Activated T-cell treated with anti-CD3 and anti-CD28 coated beads for 24 hours (primary cell): ENCODE results near the gene HES2.
"Not testable (repeated sequence)": the region's sequence is repeated elsewhere in the genome, so short reads cannot be mapped to it uniquely, and the experiment has no call there.

ENCODE experiments used
- DNase-seq: peaks from one replicate; pipeline ENCODE4 v3.0.0-alpha.2; 2020; ENCODE audit warnings: low read depth

Gene HES2

DNA sequence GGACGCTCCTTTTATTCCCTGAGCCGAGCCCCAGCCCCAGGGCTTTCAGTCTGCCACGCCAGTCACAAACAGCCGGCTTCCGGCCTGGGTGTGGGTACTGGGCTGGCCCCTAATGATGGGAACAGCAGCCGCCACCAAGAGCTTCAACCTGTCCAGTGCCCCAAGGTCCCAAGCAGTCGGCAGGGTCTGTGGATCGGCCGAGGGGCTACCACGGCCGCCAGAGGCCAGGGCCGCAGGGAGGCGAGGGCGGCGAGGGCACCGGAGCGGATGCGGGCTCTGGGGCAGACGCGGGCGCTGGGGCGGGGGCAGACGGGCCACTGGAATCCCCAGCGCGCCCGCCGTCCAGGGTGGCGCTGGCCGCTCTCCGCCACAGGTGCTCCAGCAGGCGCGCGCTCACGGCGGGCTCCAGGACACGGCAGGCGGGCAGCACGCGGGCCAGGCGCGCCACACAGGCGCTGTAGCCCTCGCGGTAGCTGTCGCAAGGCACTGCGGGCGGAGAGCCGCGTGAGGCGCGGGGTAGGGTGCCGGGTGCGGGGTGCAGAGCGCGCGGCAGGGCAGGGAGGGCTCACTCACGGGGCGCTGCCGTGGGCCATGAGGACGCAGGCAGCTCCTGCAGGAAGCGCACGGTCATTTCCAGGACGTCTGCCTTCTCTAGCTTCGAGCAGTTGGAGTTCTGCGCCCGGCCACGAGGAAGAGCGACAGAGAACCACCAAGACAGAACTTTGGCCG is 887 bp downstream of the HES2 start:
- no peak for DNase-seq

DNA sequence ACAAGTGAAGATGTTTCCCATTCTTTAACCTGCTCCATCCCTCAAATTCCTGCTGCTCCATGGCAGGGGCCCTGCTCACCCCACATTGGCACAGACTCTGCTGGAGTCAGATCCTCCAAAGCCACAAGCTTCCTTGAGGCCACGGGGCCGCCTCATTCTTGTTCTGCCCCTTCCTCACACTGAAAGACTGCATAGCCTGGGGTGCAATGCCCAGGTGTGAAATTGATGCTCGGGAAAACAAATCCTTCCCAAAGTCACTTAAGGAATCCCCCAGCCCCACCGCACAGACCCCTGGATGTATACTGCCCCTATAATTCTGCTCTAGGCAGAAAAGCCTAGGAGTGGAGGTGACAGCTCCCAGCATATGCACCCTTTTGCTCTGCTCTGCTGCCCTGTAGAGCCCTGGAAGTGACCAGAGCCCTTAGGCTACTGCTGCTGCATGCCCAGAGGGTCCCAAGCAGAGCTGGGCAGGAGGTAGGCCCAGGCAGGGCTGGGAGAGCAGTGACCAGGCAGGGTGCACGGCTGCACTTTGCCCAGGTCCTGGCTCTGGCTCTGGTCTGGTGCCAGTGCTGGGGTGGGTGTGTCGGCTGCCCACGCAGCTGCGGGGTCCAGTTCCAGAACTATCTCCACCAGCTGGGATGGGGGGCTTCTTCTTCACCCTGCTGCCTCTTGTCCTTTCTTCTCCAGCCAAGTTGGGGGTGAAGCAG is 1.6 kb downstream of the HES2 start:
- DNase-seq, result no peak

DNA sequence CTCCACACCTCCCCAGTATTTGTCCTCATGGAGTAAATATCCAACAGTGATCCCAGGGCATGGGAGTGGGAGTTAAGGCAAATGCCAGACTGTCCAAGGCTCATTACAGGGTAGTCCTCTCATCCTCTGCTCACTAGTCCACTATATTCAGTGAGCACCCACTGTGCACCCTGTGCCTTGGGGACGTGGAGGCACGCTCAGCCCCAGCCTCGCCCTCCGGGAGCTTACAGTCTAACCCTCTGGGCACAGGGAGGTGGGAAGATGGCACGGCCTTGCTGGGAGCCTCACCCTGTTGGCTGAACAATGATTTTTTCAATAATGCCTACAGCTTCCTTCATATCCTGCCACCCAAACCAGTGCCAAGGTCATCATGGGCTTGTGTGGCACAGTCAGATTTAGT is 2.8 kb downstream of the HES2 start:
- no peak for DNase-seq

DNA sequence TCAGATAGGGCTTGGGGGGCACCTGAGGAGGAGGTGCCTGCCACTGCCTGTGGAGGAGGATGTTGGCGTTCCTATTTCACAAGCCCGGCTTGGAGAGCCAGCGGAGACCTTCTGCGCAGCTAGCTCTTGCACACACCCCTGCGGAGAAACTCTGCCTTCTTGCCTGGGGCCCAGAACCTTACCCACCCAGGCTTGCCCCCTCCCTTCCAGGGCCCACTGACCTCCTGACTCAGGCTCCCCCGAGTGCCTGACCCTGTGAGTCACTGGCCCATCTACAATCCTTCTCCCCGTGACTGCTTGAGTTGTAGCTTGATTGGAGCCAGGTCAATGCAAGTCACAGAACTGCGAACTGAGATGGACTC is 3.4 kb downstream of the HES2 start:
- no peak for DNase-seq

DNA sequence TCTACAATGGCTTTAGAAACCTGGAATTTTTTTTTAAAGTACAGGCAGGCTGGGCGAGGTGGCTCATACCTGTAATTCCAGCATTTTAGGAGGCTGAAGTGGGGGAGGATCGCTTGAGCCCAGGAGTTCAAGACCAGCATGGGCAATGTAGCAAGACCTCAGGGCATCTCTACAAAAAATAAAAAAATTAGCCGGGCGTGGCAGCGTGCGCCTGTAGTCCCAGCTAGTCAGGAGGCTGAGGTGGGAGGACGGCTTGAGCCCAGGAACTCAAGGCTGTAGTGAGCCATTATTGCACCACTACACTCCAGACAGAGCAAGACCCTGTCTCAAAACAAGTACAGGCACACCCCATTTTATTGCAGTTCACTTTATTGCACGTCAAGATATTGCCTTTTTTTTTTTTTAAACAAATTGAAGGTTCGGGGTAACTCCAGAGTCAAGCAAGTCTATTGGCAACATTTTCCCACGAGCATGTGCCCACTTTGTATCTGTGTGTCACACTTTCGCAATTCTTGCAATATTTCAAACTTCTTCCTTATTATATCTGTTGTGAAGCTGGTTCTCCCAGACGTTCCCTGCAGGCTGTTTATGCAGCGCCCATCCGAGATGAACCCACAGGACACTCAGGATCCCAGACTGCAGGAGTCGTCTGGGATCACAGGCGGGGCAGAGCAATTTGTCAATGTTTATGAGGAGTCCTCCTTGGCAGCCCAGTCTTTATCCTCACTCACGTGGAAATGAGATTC is 4.7 kb downstream of the HES2 start:
- no peak for DNase-seq

DNA sequence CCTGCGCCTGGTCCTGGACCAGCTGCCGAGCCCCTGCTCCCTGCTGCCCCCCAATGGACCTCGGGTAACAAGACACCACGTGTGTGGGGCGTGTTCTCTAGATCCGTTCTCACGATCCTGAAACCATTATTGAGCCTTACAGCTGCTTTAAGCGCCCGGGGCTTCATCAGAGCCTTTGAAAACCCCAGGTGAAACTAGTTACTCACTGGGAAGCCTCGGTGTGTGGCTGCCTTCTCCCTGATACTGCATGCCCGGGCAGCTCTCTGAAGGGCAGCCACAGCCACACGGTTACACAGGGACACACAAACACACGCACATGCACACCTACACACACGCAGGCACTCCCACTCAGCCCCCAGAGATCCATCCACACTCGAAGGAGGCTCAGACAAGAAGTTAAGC is 5.3 kb downstream of the HES2 start:
- DNase-seq, result peak; percentile 40

DNA sequence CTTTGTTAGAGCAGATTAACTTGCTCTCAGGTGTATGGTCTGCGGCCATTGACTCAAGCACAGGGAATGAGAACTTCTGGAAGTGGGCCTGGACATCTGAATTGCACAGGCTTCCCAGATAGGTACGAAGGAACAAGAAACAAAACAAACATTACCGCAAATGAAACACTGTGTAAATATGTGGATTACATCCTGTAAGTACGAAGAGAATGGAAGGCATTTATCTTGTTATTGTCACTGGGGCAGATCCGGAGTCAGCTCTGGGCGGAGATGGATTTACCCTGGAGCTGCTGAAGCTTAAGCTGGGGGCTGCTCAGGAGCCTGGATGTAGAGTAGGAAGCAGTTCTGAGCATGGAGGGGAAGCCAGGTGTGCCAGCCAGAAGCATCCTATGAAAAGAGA is 6.8 kb downstream of the HES2 start:
- no peak for DNase-seq

DNA sequence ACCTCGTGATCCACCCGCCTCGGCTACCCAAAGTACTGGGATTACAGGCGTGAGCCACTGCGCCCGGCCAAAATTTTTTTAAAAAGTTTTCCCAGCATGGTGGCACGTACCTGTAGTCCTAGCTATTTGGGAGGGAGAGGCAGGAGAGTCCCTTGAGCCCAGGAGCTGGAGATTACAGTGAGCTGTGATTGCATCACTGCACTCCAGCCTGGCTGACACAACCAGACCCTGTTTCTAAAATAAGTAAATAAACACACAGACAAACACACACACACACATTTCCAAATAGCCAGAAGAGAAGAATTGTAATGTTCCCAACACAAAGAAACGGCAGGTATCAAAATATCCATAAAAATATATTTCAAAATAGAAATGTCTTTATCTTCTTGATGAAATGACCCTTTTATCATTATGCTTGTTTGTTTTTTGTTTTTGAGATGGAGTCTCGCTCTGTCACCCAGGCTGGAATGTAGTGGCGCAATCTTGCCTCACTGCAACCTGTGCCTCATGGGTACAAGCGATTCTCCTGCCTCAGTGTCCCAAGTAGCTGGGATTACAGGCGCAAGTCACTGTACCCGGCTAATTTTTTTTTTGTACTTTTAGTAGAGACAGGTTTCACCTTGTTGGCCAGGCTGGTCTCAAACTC is 9.3 kb downstream of the HES2 start:
- no peak for DNase-seq

DNA sequence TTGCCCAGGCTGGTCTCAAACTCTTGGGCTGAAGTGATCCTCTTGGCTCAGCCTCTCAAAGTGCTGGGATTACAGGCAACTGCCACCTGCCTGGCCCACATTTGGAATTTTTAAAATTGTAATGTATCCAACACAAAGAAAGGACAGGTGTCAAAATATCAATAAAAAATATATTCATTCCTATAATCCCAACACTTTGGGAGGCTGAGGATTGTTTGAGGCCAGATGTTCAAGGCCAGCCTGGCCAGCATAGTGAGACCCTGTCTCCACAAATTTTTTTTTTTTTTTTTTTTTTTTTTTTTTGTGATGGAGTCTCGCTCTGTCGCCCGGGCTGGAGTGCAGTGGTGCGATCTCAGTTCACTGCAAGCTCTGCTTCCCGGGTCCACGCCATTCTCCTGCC is 10.0 kb downstream of the HES2 start:
- no peak for DNase-seq

DNA sequence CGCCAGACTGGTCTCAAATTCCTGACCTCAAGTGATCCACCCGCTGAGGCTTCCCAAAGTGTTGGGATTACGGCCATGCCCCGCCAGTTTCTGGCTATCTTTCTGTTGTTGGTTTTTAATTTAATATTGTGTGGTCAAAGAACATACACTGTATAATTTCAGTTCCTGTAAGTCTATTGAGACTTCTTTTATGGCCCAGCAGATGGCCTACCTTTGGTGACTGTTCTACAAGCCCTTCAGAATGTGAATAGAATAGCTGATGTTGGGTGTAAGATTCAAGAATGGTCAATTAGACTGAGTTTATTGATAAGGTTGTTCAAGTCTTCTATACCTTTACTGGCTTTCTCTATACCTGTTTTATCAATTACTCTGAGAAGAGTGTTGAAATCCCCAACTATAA is 10.7 kb downstream of the HES2 start:
- no peak for DNase-seq

DNA sequence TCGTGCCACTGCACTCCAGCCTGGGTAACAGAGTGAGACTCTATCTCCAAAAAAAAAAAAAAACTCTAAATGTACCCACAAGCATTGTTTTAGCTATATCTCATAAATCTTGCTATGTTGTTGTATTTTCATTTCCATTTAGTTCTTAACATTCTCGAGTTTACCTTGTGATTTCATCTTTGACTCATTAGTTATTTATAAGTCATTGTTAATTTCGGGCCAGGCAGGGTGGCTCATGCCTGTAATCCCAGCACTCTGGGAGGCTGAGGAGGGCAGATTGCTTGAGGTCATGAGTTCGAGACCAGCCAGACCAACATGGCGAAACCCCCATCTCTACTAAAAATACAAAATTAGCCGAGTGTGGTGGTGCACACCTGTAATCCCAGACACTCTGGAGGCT is 11.7 kb downstream of the HES2 start:
- no peak for DNase-seq

DNA sequence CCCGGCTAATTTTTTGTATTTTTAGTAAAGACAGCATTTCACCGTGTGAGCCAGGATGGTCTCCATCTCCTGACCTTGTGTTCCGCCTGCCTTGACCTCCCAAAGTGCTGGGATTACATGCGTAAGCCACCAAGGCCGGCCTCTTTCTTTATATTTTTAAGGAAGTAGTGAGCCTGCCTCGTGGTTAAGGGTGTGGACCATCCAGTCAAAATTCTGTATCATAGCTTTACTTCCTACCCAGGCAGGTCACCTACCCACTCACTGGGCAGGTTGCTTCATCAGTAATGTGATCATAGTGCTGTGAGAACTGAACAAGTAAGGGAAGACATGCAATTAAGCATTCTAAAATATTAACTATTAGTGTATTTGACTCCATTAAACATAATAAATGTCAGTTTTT is 18.0 kb downstream of the HES2 start:
- no peak for DNase-seq

DNA sequence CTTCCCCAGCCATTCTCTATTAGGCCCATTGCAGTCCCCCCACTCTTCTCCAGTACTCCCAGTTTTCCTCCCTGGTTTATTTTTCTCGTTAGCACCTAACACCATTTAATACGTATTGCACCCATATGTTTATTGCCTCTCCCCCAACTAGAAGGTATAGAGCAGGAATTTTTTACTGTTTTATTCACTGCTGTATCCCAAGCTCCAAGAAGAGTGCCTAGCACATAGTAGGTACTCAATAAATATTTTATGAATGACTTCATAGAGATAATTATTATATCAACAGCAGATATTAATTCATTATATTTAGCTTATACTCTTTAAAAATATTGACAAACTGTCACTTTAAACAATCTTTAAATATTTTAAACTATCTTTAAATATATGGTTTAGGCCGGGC is 20.4 kb downstream of the HES2 start:
- DNase-seq, result no peak

DNA sequence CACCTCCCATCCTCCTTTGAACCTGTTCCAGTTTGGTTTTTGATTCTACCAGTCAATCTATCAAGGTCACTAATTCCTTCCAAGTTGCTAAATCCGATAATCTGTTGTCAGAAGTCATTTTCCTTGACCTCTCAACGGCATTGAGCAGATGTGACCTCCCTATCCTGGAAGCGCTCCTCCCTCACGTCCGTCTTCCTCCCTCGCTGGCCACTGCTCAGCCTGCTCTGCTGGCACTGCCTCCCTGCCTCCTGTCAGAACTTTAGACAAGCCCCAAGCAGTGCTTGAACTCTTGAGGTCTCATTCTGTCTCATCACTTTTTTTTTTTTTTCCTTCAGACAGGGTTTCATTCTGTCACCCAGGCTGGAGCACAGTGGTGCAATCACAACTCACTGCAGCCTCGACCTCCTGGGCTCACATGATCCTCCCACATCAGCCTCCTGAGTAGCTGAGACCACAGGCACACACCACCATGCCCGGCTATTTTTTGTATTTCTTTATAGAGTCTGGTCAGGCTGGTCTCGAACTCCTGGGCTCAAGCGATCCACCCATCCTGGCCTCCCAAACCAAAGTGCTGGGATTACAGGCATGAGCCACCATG is 21.8 kb downstream of the HES2 start:
- DNase-seq, result no peak

DNA sequence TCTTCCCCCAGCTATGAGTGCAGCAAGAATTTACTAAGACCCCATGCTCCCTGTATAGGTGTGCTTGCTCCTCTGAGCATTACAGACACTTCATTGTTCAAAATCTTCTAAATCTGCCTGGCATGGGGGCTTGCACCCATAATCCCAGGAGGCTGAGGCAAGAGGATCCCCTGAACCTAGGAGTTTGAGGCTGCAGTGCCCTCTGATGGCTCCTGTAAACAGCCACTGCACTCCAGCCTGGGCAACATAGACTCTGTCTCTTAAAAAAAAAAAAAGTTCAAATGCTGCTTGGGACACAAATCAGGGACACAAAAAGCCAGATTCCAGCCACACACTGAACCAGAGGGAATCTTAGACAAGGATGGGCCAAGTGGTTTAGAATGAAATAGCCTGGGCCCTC is 22.7 kb downstream of the HES2 start:
- no peak for DNase-seq

DNA sequence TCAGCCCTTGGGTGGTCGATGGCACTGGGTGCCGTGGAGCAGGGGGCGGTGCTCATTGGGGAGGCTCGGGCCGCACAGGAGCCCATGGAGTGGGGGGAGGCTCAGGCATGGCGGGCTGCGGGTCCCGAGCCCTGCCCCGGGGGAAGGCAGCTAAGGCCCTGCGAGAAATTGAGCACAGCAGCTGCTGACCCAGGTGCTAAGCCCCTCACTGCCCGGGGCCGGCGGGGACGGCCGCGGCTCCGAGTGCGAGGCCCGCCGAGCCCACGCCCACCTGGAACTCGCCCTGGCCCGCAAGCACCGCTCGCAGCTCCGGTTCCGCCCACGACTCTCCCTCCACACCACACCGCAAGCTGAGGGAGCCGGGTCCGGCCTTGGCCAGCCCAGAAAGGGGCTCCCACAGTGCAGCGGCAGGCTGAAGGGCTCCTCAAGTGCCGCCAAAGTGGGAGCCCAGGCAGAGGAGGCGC is 23.9 kb downstream of the HES2 start:
- DNase-seq, result not testable (repeated sequence)

DNA sequence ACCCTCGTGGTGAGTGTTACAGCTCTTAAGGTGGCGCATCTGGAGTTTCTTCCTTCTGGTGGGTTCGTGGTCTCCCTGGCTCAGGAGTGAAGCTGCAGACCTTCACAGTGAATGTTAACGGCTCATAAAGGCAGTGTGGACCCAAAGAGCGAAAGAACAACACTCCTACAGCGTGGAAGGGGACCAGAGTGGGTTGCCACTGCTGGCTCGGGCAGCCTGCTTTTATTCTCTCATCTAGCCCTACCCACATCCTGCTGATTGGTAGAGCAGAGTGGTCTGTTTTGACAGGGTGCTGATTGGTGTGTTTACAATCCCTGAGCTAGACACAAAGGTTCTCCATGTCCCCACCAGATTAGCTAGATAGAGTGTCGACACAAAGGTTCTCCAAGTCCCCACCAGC is 24.6 kb downstream of the HES2 start:
- not testable (repeated sequence) for DNase-seq

DNA sequence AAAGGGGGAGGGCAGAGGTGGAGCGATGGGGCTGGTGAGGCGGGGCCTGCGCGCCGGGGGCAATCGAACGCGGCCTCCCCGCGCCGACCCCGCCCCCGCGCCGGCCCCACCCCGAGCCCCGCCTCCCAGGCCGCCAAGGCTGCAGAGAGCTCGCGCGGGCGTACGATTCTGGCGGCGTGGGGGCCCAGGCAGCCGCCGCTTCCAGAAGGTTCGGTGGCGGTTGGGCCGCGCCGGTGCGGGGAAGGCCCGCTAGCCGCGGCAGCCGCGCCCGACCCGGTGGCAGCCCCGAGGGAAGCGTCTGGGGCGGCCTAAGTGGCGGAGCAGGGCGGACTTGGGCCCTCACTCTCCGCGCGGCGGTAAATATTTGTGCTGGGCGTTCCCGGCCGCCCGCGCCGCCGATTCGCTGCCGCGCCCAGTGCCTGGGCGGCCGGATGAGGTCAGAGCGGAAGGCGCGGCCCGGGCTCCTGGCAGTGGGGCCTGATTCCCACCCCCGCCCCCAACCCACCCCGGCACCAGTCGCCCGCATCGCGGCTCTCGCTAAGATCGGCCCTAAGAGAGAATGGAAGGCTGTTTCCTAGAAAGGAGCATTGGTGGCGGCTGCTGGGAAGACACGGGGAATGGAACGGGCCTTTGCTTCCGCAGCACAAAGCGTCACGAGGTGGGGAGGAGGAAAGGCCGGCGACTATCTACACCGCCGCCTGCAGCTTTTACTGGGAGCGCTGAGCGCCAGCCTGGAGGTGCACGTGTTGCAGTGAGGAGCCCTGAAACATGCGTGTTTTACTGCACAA is 26.1 kb downstream of the HES2 start, which contains the start of gene ACOT7:
Gene ACOT7 (minus strand): TSS at position 368 of the 788 bp plus-strand sequence. CDS start 368 bp downstream, outside the sequence.
- peak; percentile 85 for DNase-seq

DNA sequence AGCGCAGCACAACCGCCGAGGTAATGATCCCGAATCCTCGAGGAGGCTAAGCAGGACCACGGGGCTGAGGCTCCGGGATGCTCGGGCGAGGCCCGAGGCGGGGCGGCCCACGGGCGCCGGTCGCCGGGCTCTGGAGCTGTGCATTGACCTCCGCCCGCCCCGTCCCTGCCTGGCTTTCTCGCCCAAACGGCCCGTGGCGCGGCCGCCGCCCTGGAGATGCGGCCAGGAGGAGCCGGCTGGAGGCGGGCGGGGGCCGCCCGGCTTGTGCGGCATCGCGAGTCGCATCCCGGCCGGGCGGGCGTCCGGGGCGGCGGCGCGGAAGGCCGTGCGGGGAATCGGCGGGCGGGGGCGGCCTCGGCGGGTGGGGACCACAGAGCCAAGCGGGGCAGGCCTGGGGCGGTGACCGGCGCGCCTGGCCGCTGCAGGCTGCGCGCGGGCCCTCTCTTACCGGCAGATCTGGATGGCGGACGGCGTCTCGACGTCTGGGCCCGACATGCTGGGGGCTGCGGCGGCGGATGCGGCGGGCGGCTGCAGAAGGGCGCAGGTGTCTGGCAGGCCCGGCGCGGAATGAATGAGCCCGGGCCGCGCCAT is 26.8 kb downstream of the HES2 start:
- DNase-seq, result no peak

DNA sequence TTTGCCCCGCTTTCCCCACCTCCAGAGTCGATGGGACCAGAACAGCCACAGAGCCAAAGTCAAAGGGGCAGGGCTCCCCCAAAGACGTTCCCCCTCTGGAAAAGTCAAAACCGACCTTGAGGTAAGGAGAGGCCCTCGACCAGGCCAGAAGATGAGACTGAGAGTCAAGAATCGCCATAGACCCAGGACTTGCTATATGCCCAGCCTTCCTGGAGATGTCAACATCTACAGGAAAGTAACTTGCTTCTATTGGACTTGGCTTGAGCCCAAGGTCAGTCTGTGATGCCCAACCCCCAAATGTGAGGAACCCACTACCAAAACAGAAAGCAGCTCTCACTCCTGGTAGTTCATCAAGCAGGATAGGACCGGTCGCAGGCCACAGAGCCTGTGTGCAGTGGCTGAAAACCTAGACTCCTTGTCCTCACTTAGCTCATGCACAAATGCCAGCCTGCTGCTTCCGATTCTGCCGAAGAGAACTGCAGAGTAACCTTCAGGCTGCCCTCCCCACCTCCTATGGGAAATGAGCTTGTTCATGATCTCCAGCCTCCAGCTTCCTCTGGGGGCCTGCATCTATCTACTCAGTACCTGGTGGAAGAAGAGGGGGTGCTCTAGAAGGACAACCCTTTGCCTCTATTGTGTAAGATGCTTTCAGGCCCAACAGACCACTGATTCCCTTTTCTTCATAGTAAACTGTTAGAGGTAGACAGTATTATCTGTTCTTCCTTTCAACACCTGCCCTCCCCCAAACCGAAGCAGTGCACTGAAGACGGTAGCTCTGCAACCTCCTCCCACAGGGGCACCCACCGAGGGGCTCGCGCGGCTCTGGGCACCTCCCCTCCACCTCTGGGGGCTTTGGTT is 27.5 kb downstream of the HES2 start:
- no peak for DNase-seq
